Suppressor macrophage treated with lipopolysaccharide for 4 hours (primary cell): ENCODE data around the gene NOL7.
A peak's percentile ranks its signal among the peaks of the same experiment; 100 is the strongest.

Experiments
- DNase-seq: peaks from one replicate; pipeline ENCODE4 v3.0.0-alpha.2; 2020

NOL7 gene

DNA sequence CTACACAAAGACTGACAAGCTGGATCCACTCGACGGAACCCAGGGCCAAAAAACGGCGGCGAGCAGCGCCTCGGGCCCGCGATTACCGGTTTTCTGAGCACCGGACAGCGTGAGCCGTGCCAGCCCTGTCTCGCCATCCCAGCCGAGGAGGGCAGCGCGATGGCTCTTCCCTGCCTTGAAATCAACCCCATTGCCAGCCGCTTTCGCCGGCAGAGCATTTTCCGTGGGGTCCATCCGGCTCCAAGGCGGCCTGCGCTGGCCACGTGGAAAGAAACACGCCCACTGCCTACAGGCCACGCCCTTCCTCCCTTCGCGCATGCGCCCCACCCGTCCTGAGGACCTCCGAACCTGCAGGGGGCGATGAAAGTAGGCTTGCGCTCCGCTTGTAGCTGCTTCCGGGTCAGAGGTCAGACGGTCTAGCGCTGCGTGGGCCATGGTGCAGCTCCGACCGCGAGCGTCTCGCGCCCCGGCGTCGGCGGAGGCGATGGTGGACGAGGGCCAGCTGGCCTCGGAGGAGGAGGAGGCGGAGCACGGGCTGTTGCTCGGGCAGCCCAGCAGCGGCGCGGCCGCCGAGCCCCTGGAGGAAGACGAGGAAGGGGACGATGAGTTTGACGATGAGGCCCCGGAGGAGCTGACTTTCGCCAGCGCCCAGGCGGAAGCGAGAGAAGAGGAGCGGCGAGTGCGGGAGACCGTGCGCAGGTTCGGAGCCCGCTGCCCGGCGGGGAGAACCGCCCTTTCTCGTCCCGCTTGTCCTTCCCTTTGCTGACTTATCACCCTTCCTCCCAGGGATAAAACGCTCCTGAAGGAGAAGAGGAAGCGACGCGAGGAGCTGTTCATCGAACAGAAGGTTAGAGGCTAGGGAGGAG lies at the start of gene NOL7:
TSS of gene NOL7 (plus strand) at position 410 of the 866 bp plus-strand sequence. CDS start at position 434, 24 bp downstream.
- peak; percentile 99 for DNase-seq

DNA sequence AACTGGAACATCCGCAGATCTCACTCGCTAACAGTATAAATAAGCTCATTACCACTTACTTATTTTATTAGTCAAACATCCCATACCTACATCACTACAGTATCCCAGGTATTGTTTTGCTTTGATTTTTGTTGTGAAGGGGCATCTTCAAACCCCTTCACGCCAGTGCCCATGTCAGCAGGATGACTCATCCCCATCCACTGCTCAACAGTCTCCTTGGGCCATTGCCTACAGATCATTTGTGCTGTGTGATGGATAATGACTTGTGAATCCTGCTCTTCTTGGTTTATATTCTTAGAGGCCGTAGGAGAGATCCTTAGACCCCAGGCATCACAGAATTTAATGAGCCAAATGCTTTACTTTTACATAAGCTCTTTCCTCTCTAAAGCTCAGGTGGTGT lies 49.2 kb upstream of the NOL7 start:
- DNase-seq: no peak

- no peak for DNase-seq
Measured at GRCh38 chr6:13566500-13566899, 48.6 kb upstream of the NOL7 start.

- DNase-seq: no peak
Measured at GRCh38 chr6:13568970-13569369, 46.2 kb upstream of the NOL7 start.

- no peak for DNase-seq
Measured at GRCh38 chr6:13572240-13572639, 42.9 kb upstream of the NOL7 start.

DNA sequence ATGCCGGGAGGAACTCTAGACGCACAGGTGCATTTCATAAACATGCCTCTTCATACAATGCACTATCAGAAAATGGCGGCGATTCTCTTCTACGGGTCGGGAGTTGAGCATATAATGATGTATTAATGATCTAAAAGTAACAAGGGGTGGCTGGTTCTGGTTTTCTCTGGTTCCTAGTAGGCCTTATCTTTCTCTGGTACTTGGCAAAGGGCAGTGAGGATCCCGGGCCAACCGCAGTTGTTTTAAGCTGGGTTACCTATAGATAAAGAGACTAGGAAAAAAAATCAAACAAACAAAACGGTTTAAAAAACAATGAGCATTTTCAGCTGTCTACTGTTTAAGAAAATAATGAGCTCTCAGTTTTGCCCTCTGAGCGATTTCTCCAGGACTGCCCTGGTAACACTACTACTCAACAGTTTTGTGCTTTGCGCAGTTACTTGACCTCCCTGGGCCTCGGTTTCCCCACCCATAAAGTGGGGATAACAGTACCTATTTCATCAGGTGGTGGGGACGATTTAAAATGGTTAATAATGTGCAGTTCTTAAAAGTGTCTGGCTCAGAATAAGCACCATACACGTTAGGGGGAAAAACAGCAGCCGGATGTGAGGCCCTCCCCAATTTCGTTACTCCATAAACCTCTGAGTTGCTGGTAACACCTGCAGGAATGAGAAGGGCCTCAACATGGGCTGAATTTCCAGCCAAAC lies 42.0 kb upstream of the NOL7 start:
- DNase-seq: no peak

DNA sequence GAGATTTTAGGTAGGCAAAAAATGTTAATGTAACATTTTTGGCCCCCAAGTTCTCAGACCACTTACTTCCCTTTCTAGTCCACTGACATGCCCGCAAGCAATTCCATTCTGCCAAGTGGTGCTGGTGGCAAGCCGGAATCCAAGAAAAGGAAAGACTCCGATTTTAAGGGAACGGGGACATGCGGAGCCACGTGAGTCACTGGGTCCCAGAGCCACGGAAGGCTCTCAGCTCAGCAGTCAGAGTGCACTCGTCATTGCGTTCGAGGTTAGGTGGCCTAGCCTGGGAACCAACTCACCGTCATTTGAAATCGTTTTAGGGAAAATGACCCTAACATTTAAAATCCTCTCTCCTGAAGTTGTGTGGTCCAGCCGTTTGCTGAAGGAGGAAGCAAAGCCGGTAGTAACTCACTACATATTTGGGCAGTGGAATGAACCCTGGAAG lies 41.4 kb upstream of the NOL7 start:
- DNase-seq: peak; percentile 53

DNA sequence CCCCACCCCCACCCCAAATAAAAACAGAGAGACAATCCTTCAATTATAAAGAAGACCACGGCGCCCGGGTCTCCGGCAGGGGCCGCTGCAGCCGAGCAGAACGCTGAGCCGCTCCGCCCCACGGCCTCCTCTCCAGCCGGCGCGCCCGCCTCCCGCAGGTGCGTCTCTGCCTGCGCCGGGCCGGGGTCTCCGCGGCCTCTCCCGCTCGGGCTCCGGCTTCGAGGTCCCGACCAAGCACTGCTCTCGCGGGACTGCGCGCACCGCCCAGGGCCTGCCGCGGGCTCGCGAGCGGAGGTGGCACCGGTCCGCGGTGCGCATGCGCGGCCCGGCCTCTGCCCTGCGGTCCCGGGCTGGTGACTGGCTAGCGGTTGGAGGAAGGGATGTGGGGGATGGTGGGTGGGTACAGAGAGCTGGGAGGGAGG lies 41.0 kb upstream of the NOL7 start:
- DNase-seq: peak; percentile 96

- peak; percentile 73 for DNase-seq
Measured at GRCh38 chr6:13574571-13575376, 40.4 kb upstream of the NOL7 start, which contains the start of gene SIRT5. Gene SIRT5 (plus strand): TSS chr6:13574601. CDS start chr6:13584111, 9,510 bp downstream.

- DNase-seq: no peak
Measured at GRCh38 chr6:13575377-13575775, 39.8 kb upstream of the NOL7 start.

- no peak for DNase-seq
Measured at GRCh38 chr6:13576017-13576416, 39.1 kb upstream of the NOL7 start.

- DNase-seq: no peak
Measured at GRCh38 chr6:13577926-13578325, 37.2 kb upstream of the NOL7 start.

GRCh38 chr6:13579911-13580310 lies 35.2 kb upstream of the NOL7 start:
- DNase-seq: no peak

DNA sequence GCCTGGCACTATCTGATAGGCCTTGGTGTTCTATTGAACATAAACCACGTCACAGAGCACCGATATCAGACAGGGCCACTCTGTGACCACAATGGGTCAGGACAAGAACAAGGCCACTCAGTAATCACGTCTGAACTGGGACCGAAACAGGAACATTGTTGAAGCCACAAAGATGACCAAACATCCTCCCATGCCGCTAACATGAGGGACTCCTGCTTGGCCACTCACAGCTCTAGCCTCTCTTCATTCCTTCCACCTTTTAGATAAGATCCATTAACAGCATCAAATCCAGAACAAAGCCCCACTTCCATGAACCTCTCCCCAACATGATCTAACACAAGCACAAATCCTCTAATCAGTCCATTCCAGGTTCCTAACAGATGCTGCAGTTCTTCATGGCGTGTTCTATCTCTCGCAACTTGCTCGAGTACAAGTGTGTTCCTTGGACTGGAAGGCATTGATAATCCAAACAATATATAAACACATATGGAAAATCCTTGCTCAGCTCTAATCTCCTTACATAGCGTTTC lies 33.4 kb upstream of the NOL7 start:
- peak; percentile 39 for DNase-seq

DNA sequence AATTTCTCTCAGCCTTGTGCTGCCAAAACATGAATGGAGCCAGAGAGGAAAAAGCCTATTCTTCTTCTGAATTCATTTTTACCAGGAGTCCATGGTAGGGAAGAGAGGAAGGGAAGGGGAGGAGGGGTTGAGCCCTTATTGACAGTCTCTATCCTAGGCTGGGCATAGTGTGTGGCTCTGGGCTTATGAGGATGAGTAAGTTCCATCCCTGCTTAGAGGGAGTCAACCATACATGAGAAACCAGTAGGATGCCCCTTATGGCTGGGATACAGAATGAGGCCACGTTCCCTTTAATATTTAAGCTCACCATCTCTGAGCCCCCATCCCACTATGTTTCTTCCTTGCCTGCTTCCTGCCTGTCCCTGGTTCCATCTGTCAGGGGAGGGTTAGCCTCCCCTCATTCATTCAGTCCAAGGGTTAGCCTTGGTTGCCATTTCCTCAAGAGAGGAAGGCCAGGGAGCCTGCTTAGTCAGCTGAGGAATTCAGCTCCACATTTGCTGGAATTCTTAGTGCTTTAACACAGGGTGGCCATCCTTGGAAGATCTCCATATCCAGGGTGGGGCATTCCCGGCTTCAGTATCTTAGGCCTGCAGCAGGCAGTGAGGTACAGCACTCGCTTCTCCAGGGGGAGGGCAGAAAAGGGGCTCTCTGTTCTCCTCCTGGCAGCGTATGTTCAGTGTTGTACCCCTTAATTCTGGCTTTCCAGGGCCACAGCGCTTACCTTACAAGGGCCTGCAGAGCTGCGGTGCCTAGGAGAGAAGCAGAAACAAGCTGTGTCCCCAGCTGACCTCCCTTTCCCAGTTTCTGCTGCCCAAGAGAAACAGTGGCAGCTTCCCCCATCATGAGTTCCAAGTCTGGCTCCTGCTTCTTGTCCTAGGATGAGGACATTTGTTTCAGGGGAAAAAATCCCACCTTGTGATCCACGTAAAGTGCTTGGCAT lies 28.3 kb upstream of the NOL7 start:
- no peak for DNase-seq

GRCh38 chr6:13589801-13590200 lies 25.3 kb upstream of the NOL7 start:
- DNase-seq: no peak

DNA sequence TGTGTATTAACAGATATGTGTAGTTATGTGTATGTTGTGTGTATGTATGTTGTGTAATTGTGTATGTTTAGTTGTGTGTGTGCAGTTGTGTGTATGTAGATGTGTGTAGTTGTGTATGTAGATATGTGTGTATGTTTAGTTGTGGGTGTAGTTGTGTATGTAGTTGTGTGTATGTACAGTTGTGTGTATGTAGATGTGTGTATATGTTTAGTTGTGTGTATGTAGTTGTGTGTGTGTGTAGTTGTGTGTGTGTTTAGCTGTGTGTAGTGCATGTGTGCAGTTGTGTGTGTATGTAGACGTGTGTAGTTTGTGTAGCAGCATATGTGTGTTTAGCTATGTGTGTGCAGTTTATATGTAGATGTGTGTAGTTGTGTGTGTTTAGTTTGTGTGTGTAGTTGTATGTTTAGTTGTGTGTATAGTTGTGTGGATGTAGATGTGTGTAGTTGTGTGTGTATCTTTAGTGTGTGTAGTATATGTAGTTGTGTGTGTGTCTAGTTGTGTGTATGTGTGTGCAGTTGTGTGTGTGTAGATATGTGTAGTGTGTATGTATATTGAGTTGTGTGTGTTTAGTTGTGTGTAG lies 24.5 kb upstream of the NOL7 start:
- DNase-seq: no peak

GRCh38 chr6:13591205-13591921 lies 23.8 kb upstream of the NOL7 start:
- no peak for DNase-seq

- no peak for DNase-seq
Measured at GRCh38 chr6:13593103-13593502, 22.0 kb upstream of the NOL7 start.

GRCh38 chr6:13593720-13594119 lies 21.4 kb upstream of the NOL7 start:
- DNase-seq: no peak

- DNase-seq: no peak
Measured at GRCh38 chr6:13597073-13597472, 18.1 kb upstream of the NOL7 start.
